Ramos (cell line): ENCODE measurements around the gene LRFN5.
"Not testable (repeated sequence)": the region's sequence is repeated elsewhere in the genome, so short reads cannot be mapped to it uniquely, and the experiment has no call there.

Source experiments
- in situ Hi-C: fragments of 300-500 bp; cut with MboI; formaldehyde crosslinking; loops from one replicate; pipeline ENCODE4 v1.14.3; 2022; ENCODE audit warnings: low sequenced_read_pairs; ENCODE audit not compliant: unreplicated experiment

Gene LRFN5

DNA sequence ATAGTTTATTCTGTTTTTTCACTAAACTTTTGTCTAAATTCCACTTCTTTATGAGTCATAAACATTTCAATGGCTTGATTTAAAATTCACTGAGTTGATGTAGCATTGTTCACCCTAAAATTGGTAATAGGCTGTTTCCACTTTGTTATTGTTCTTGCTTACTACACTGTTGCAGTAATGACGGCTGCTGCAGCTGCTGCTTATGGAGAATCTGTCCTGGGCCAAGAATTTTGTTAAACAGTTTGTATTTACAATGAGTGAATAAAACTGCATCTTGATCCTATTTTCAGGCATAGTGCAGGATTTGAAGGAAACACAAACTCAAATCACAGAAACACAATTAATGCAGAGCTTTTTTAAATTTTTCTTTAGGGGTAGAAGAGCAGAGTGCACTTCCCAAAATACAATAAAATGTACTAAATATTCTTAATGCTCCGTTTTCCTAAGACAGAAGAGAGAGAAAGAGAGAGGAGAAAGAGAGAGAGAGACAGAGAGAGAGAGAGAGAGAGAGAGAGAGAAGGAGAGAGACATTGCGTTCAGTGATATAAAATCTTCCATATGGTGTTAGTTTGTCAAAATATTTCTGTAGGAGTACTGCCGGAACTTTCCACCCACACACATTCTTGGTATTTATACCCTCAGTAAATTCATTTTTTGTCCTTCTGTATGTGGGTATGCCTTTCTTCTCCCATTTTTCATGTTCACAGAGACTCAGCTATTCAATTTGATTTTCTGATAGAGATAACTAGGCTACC, 266.4 kb downstream of the LRFN5 start:
- in situ Hi-C loops: no loop called here

DNA sequence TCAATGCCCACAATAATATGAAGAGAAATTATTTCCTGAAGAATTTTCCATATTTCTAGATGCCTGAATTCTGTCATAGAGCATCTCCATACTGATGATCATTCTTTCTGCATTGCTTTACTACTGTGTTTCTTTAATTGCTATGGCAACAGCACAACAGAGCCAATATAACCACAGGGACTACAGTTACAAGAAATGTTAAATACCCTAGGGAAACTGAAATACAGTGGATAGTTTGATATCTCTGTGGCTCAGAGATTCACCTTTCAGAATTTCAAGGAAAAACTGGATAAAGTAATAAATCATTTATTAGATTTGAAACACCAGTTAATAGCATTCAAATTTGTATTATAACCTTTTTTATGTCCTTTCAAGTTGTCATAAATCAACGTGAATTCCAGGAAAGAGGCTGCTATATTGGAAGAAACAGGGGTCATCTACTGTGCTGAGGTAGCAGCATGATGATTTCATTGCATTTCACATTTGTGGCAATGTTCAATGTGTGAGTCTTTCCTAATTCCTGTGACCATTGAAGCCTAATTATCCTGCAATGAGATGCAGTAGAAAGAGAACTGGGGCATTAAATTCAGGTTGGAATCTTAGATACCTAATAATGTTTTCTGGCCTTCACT, 267.1 kb downstream of the LRFN5 start:
- in situ Hi-C loops: no loop called here

DNA sequence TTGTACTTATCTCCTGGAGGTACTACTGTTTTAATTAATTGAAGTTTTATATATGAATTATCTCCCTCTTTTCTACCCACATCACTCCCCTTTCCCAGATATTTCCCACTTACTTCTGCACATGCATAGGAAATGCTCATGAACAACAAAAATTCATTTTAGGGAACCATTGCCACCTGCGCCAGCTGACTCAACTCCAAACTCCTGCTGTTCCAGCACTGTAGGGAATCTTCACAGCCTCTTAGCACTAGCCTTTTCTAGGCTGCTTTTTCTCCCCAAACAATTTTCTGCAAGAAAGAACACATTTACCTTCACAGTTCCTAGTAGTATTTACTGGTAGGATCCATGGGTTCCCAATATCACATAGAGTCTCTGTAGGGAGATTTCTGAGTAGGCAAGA, 268.4 kb downstream of the LRFN5 start:
- in situ Hi-C loops: no loop called here

DNA sequence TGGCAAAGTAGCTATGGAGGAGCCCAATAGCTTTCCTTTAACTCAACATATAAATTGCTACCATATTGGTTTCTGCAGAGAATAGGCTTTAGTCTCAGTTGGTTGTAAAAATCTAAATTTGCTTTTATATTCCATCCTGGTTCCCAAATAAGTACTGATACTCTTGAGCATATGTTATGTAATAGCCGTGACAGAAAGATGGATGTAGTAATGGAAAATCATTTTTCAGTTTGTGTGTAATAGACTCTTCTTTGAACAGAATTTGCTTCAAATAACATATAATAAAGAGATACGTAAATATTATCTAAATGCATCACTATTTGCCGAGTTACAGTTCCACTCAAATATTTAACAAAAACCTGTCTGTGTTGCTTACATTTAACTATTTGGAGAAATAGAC, 271.6 kb downstream of the LRFN5 start:
- in situ Hi-C loops: no loop called here

DNA sequence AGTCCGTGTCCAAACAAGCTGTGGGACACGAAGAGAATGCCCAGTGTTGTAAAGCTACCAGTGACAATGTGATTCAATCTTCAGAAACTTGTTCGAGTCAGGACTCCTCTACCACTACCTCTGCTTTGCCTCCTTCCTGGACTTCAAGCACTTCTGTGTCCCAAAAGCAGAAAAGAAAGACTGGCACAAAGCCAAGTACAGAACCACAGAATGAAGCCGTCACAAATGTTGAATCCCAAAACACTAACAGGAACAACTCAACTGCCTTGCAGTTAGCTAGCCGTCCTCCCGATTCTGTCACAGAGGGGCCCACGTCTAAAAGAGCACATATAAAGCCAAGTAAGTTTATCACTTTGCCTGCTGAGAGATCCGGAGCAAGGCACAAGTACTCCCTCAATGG, 284.9 kb downstream of the LRFN5 start:
- in situ Hi-C loops: no loop called here

DNA sequence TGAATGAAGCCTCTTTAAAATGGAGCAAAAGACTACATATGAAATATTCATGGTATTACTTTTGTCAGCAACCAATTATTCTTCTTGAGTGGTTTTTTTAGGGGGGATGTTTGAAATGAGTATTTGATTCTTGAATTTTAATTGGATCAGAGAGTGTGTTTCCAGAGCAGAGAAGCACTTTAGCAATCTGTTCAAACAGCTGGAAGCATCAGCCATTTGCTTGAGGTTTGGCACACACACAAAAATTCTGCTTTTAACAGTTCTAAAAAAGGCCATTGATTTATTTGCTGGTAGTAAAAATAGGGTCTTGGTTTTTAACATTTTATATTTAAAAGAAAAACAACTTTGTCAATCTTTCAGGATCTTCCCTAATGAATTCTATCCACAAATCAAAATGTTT, 292.7 kb downstream of the LRFN5 start:
- in situ Hi-C loops: no loop called here

DNA sequence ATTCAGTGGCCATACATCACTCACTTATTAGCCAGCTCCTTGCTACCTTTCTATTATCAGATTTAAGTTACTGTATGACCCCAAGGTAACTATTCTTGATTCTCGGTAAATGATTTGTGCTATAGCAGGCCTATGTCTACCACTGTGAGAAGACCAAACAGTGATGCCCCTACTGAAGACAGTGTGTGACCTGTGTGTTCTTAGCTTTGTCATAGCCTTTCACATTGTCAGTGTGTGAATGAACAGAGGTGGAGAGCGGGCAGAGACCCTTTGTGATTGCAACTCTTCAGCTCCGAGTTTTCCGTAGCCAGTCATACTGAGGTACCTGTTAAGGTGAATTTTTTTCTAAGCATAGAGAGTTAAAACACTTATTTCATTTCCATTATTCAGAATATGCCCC, 294.0 kb downstream of the LRFN5 start:
- in situ Hi-C loops: no loop called here

DNA sequence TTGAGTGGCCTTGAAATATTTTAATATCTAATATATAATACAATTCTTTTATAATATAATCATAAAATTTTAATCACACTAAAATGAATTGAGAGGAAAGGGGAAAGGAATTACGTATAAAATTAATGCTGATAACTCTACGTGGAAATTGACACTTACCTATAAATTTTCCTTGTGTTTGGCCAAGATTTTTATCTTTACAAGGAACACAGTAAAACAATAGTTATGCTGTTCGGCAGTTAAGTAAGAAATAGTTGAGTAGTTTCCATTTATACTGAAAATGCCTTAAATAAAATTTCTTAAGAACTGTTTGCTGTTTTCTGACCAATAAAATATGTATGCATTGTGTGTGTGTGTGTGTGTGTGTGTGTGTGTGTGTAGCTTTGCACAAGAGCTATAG, 294.4 kb downstream of the LRFN5 start:
- in situ Hi-C loops: no loop called here

DNA sequence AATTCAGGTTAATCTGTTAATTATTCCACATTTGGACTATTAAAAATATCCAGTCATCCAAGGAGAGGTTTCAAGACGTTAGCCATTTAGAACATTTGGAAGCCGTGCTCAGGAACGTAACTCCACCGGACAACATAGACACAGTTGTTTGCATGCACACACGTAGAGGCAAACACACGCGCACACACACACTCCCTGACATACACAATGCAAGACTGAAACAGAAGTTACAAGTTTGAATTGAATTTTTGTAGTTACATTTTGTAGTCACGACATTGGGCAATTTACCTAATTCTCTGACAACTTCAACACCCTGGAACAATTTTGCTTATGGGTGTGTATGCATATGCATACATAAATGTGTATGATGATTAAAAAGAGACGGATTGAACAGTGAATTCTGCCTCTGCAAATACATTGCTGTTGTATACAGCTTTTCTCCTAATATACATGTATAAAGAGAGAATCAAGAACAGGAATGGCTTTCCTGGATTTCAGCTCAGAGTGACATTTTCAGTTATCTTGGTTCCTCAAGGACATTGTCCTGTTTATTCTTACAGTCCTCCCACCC, 298.8 kb downstream of the LRFN5 start:
- in situ Hi-C loops: no loop called here

DNA sequence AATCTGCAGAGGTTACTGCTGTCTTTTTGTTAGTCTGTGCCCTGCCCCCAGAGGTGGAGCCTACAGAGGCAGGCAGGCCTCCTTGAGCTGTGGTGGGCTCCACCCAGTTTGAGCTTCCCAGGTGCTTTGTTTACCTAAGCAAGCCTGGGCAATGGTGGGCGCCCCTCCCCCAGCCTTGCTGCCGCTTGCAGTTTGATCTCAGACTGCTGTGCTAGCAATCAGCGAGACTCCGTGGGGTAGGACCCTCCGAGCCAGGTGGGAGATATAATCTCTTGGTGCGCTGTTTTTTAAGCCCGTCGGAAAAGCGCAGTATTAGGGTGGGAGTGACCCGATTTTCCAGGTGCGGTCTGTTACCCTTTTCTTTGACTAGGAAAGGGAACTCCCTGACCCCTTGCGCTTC, 304.5 kb downstream of the LRFN5 start:
- in situ Hi-C loops: not testable (repeated sequence)

DNA sequence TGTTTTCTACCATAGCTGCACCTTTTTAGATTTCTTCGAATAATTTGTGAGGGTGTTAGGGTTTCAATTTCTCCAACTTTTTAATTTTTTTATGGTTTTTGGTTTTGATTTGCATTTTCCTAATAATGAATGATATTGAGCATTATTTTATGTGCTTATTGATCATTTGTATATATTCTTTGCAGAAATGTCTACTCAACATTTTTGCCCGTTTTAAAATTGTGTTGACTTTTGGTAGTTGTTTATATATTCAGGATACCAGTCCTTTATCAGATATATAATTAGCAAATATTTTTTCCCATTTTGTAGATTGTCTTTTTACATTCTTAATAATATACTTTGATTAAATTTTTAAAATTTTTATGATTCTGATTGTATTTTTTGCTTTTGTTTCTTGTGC, 306.7 kb downstream of the LRFN5 start:
- in situ Hi-C loops: no loop called here

DNA sequence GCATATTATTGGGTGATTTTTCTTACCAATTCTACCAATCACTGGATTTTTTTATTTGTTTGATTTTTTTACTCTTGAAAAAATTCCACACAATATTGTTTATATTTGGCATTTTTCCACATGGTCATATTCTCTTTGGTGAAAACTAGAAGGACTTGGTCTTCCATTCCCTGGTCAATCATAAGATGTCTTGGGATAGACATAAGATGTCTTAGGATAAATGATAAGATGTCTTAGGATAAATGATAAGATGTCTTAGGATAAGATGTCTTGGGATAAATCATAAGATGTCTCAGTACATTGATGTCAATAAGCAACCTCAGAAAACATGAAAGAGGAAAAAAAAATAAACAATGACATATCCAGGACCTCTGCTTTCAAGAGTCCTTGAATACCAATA, 309.1 kb downstream of the LRFN5 start:
- in situ Hi-C loops: no loop called here

DNA sequence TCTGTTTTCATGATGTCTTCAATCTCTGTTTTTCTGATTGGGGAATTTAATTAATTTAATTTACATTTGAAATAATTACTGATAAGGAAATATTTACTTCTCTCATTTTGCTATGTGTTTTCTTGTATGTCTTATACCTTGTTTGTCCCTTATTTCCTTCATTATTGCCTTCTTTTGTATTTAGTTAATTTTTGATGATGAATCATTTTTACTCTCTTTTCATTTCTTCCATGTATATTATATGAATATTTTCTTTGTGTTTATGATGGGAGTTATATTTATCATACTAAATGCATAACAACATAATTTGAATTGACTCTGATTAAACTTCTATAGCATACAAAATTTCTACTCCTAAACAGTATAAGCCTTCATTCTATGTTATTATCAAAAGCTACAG, 309.6 kb downstream of the LRFN5 start:
- in situ Hi-C loops: no loop called here

DNA sequence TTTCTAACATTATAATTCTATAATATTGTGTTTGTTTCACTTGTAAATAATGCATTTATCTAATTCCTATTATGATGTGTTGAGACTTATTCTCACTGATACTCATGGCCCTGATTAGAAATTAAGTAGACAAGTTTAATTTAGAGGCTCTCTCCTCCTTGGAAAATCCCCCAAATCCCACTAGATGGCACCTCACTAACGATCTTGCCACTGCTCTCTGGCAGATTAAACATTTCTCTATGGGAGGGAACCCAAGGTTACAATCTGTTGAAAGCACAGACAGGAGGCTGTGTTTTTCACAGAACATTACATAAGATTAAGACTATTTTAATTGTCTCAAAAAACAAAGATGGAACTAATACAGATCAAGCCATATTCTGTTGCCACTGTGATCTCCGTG, 318.7 kb downstream of the LRFN5 start:
- in situ Hi-C loops: no loop called here

DNA sequence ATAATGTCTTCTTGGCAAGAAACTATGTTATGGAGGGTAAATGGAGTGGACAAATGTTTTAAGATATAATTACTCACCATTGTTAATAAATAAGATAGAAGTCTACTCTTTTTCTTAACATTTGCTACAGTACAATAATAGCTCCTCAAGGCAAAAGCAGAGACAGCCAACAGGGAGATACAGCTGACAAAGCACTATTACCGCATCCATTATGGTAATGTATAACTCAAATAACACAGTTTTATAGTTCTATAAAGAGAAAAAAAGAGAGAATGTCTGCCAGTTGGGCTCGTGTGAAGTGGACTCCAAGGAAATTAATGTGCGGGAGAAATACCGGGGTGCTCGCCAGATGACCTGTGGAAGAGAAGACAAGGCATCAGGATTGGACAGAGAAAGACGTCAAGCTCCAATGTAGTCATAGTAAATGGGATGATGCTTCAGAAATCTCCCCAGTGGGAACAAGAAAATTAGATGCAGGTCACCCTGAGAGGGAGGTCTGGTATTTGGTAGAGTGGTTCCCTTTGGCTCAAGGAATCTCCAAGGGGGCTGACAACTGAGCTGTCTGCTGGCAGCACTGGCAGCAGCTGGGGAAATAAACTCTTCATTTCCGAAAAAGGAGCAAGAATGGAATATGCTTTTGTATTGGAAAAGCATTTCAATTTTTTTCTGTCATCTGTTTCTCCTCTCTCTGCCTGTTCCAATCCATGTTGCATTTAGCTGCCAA, 343.9 kb downstream of the LRFN5 start:
- in situ Hi-C loops: no loop called here
